ENCODE results near the gene C12orf57. TPM values are rescaled to one million over a fixed set of nuclear protein-coding genes. Genes with fewer than 3 reads are reported as not detected.

Gene C12orf57
- total and polyA plus RNA-seq, 2 of the 8 experiments (the other 6 are each of a cell fraction or from before 2014, with no cell fraction given): 174 to 993 TPM

DNA sequence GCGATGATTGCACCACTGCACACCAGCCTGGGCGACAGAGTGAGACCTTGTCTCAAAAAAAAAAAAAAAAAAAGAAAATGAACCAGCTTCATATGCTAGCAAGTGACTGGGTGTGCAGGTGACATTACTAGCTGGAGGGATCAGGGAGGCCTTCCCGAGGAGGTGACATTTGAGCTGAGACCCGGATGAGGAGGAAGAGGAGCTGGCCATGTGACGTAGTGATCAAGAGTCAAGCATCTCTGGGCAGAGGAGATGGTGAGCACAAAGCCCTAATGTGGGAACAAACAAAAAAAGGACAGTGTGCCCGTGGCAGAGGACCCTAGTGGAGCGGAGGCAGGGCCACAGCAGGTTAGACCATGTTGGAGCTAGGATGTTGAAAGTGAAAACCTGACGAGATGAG lies 3.8 kb downstream of the C12orf57 start:
- Histone ChIP-seq H3K79me2 (ENCODE audit: control insufficient read depth in 1 of 2, insufficient read depth in 2 of 2, low read length in 2 of 2) (no peaks in the 10 kb centered on the region; a peak in 1 of 4 replicates), H4K20me1 (replicated peaks in 1 of 2; ENCODE audit: control insufficient read depth in 1 of 2, insufficient read depth in 2 of 2, low read length in 2 of 2) (no peaks in the 10 kb centered on the region), H3K23ac (ENCODE audit: insufficient read length) (no peak overlapping the region), H3K27me3 (replicated peaks in 1 of 4; ENCODE audit: control insufficient read depth in 3 of 4, extremely low read depth in 1 of 4, insufficient read depth in 3 of 4, low read length in 3 of 4) (no peaks in the 10 kb centered on the region), H2AFZ (ENCODE audit: low read length) (no peak overlapping the region), H3K4me3 (ENCODE audit: extremely low read depth in 1 of 4, insufficient read depth in 2 of 4, low read depth in 3 of 4, low read length in 4 of 4) (no peak overlapping the region), H2BK120ac (replicated peaks; ENCODE audit: low read depth, low read length) (no peak overlapping the region), H3K27ac (ENCODE audit: low read depth, low read length) (no peak overlapping the region), H2BK5ac (ENCODE audit: low read depth, low read length) (no peak overlapping the region), H3K9ac (replicated peaks in 1 of 4; ENCODE audit: extremely low read depth in 1 of 4, low read depth in 3 of 4, low read length in 3 of 4) (no peak overlapping the region), H3K36me3 (ENCODE audit: control insufficient read depth in 2 of 4, insufficient read depth in 4 of 4, low read length in 3 of 4) (no peaks in the 10 kb centered on the region), H4K8ac (ENCODE audit: extremely low read depth, insufficient read depth, low read length) (no peak overlapping the region), H3K4me1 (replicated peaks in 1 of 4; ENCODE audit: control insufficient read depth in 3 of 4, insufficient read depth in 4 of 4, low read length in 3 of 4) (peaks cover 6 to 30% (median 17%) of the 10 kb centered on the region in 4 experiments), H3K14ac (ENCODE audit: insufficient read length) (no peak overlapping the region), H3K9me3 (ENCODE audit: insufficient read depth in 2 of 2, low read depth in 1 of 2, low read length in 1 of 2) (no peaks in the 10 kb centered on the region), H2AK5ac (ENCODE audit: low read depth, low read length) (0 out of 2 replicates have a peak overlapping the region, but pooled peaks have one; percentile 26), H3K23me2 (ENCODE audit: low read depth, low read length) (peaks cover 11% of the 10 kb centered on the region), H3K18ac (ENCODE audit: extremely low read depth, low read length) (no peak overlapping the region), H4K91ac (replicated peaks; ENCODE audit: insufficient read length, low read length) (no peak overlapping the region), H2BK15ac (ENCODE audit: low read length) (no peak overlapping the region), H3K56ac (replicated peaks; ENCODE audit: insufficient read length, low read depth, low read length) (no peak overlapping the region), H3K4me2 (ENCODE audit: insufficient read depth in 1 of 2, low read depth in 2 of 2, low read length in 2 of 2) (peak overlapping the region in 1 of 2 experiments; percentile 56; a peak in 1 of 4 replicates), H2BK20ac (ENCODE audit: low read length) (no peak overlapping the region), H2BK12ac (ENCODE audit: low read depth, low read length) (no peak overlapping the region), H4K5ac (ENCODE audit: insufficient read length, low read depth, low read length) (no peak overlapping the region), H3K79me1 (ENCODE audit: low read depth, low read length) (peaks cover 5% of the 10 kb centered on the region), H3K4ac (replicated peaks; ENCODE audit: insufficient read length, low read depth, low read length) (no peak overlapping the region)
- DNase-seq (ENCODE audit: low read depth in 1 of 2, low spot score in 2 of 2): no peak
- POLR2A ChIA-PET (ENCODE audit: partially characterized antibody): interaction anchor here (1.8 to 44.0 kb wide), 5 partner anchors 21 to 161 kb away, joined by 4 to 1596 read pairs (median 442); partner anchors contain the start of genes ATN1, C1RL, CDCA3 and EMG1
- 92% methylated on average over 7 of the region's 8 CpGs; no CpG with 5 or more reads in 1 of the 2 experiments for WGBS, 2 experiments (ENCODE audit: extremely low coverage in 1 of 2, insufficient coverage in 1 of 2, insufficient read length in 1 of 2, insufficient replicate concordance in 2 of 2, low coverage in 1 of 2, low lambda C conversion rate in 2 of 2, missing lambda C conversion rate in 1 of 2)
- no peak for FAIRE-seq
- CTCF ChIA-PET (ENCODE audit: partially characterized antibody): interaction anchor here (0.6 to 20.2 kb wide), 10 partner anchors 13 to 197 kb away, joined by 3 to 277 read pairs (median 7); partner anchors contain the start of genes ATN1, C1RL, SPSB2 and TPI1
- no peak for TF ChIP-seq PHF8 (conservative IDR thresholded peaks at IDR 0.05; ENCODE audit: low read depth, low read length)
- TF ChIP-seq BRCA1 (IDR thresholded peaks at IDR 0.05; ENCODE audit: low read depth, low read length): no peak
- TF ChIP-seq BCL11A (IDR thresholded peaks at IDR 0.05; ENCODE audit: low read depth in 2 of 2, low read length in 2 of 2): no peak
- TF ChIP-seq, protein P1, sequence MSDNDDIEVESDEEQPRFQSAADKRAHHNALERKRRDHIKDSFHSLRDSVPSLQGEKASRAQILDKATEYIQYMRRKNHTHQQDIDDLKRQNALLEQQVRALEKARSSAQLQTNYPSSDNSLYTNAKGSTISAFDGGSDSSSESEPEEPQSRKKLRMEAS (IDR thresholded peaks at IDR 0.05): no peak
- TF ChIP-seq JUND (IDR thresholded peaks at IDR 0.05; ENCODE audit: low read length): no peak
- no peak for TF ChIP-seq CTBP2 (IDR thresholded peaks at IDR 0.05; ENCODE audit: borderline replicate concordance, insufficient read depth, insufficient read length, low read length)
- no peak for TF ChIP-seq RXRA (IDR thresholded peaks at IDR 0.05; ENCODE audit: insufficient read depth, low read depth, low read length)
- TF ChIP-seq KDM4A (IDR thresholded peaks at IDR 0.05; ENCODE audit: low read depth, low read length, severe bottlenecking): no peak
- no peak for TF ChIP-seq RFX5 (IDR thresholded peaks at IDR 0.05; ENCODE audit: borderline replicate concordance, low read depth, low read length)
- TF ChIP-seq, protein P2, sequence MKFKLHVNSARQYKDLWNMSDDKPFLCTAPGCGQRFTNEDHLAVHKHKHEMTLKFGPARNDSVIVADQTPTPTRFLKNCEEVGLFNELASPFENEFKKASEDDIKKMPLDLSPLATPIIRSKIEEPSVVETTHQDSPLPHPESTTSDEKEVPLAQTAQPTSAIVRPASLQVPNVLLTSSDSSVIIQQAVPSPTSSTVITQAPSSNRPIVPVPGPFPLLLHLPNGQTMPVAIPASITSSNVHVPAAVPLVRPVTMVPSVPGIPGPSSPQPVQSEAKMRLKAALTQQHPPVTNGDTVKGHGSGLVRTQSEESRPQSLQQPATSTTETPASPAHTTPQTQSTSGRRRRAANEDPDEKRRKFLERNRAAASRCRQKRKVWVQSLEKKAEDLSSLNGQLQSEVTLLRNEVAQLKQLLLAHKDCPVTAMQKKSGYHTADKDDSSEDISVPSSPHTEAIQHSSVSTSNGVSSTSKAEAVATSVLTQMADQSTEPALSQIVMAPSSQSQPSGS (IDR thresholded peaks at IDR 0.05; ENCODE audit: low read length): no peak
- no peak for TF ChIP-seq TEAD4 (IDR thresholded peaks at IDR 0.05; ENCODE audit: low read depth, low read length)
- no peak for TF ChIP-seq NRF1 (IDR thresholded peaks at IDR 0.05; ENCODE audit: low read depth, low read length)

Data from H1 (cell line).